ENCODE measurements around the gene ATP8A2. TPM values are rescaled to one million over a fixed set of nuclear protein-coding genes. Genes with fewer than 3 reads are reported as not detected.

ATP8A2 gene
- total RNA-seq, 1 donor from 2014 or later = 1.9 TPM

GRCh38 chr13:25607096-25607495 lies 235.3 kb downstream of the ATP8A2 start:
- TF ChIP-seq CTCF (IDR thresholded peaks at IDR 0.05) = no peak
- Histone ChIP-seq H3K9me3 (no peaks in the 10 kb centered on the region), H3K4me1 (no peaks in the 10 kb centered on the region), H3K27me3 (peaks cover 5% of the 10 kb centered on the region), H3K4me3 (no peak overlapping the region), H3K27ac (no peak overlapping the region), H3K36me3 (no peaks in the 10 kb centered on the region)
- DNase-seq = no peak
- intact Hi-C loops (cut with DNase I) = no loop called here
- ATAC-seq = no peak

DNA sequence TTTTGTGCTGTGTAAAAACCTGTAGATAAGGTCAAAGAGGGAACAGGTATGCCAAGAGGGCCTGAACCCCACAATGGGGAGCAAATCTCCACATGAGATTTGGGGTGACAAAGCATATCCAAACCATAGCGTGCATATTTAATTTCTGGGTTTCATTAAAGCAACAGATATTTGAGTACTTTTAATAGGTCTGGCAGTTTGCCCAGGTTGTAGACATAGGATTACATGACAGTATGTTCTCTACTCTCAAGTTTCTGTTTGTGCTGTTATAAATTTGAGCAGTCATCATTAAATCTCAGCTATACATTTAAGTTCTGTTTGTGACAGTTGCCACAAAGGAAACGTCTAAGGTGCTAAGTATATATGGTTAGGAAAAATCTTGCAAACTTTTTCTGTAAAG lies 236.4 kb downstream of the ATP8A2 start:
- intact Hi-C loops (cut with DNase I) = no loop called here
- no peak for DNase-seq
- no peak overlapping the region for H3K4me3 ChIP-seq
- H3K4me1 ChIP-seq = no peaks in the 10 kb centered on the region
- no peaks in the 10 kb centered on the region for H3K9me3 ChIP-seq
- H3K27ac ChIP-seq = no peak overlapping the region
- H3K36me3 ChIP-seq = no peaks in the 10 kb centered on the region
- ATAC-seq = no peak
- H3K27me3 ChIP-seq = no peaks in the 10 kb centered on the region
- TF ChIP-seq CTCF (IDR thresholded peaks at IDR 0.05) = no peak

GRCh38 chr13:25616674-25617073 lies 244.9 kb downstream of the ATP8A2 start:
- Histone ChIP-seq H3K4me3 (no peak overlapping the region), H3K36me3 (no peaks in the 10 kb centered on the region), H3K4me1 (no peaks in the 10 kb centered on the region), H3K27ac (no peak overlapping the region), H3K9me3 (no peaks in the 10 kb centered on the region), H3K27me3 (no peaks in the 10 kb centered on the region)
- intact Hi-C loops (cut with DNase I) = no loop called here
- ATAC-seq (no peak), DNase-seq (no peak)
- TF ChIP-seq CTCF (IDR thresholded peaks at IDR 0.05) = no peak

- no peak overlapping the region for H3K4me3 ChIP-seq
- no peaks in the 10 kb centered on the region for H3K9me3 ChIP-seq
- no peaks in the 10 kb centered on the region for H3K27me3 ChIP-seq
- no peak for ATAC-seq
- intact Hi-C loops (cut with DNase I) = no loop called here
- H3K27ac ChIP-seq = no peak overlapping the region
- DNase-seq = no peak
- no peaks in the 10 kb centered on the region for H3K36me3 ChIP-seq
- no peaks in the 10 kb centered on the region for H3K4me1 ChIP-seq
- no peak for TF ChIP-seq CTCF (IDR thresholded peaks at IDR 0.05)
These were observed 248.1 kb downstream of the ATP8A2 start for GRCh38 chr13:25619897-25620296.

GRCh38 chr13:25625414-25625813 lies 253.6 kb downstream of the ATP8A2 start:
- H3K27me3 ChIP-seq = no peaks in the 10 kb centered on the region
- H3K36me3 ChIP-seq = no peaks in the 10 kb centered on the region
- no peaks in the 10 kb centered on the region for H3K9me3 ChIP-seq
- no peaks in the 10 kb centered on the region for H3K4me1 ChIP-seq
- no peak overlapping the region for H3K27ac ChIP-seq
- ATAC-seq (no peak), DNase-seq (no peak)
- intact Hi-C loops (cut with DNase I) = no loop called here
- no peak overlapping the region for H3K4me3 ChIP-seq
- no peak for TF ChIP-seq CTCF (IDR thresholded peaks at IDR 0.05)

- no peak for TF ChIP-seq CTCF (IDR thresholded peaks at IDR 0.05)
- no peaks in the 10 kb centered on the region for H3K27me3 ChIP-seq
- intact Hi-C loops (cut with DNase I) = no loop called here
- ATAC-seq (no peak), DNase-seq (no peak)
- no peaks in the 10 kb centered on the region for H3K36me3 ChIP-seq
- no peaks in the 10 kb centered on the region for H3K4me1 ChIP-seq
- no peaks in the 10 kb centered on the region for H3K9me3 ChIP-seq
- H3K27ac ChIP-seq = no peak overlapping the region
- no peak overlapping the region for H3K4me3 ChIP-seq
These were observed 258.6 kb downstream of the ATP8A2 start for GRCh38 chr13:25630329-25630900.

Data from upper lobe of right lung (tissue), 1 donor.